Kidney (tissue), 14 donors: ENCODE measurements around the gene TAF13. TPM values are rescaled to one million over a fixed set of nuclear protein-coding genes. Genes with fewer than 3 reads are reported as not detected.

Experiments used
- DNase-seq, 5 donors: peaks; one replicate each; pipeline ENCODE4 v3.0.0-alpha.2; 2013 to 2020
- FAIRE-seq: peaks from 2 replicates; lab custom pipeline; 2012; peaks lifted over from hg19 to GRCh38; lab: Jason Lieb, UNC
- H3K27ac ChIP-seq, 2 donors: one replicate each; pipeline ENCODE4 v1.7.0; 2013; ENCODE audit warnings: low read depth in 2 of 2, low read length in 2 of 2, inconsistent platforms in 1 of 2
- H3K27me3 ChIP-seq: one replicate; pipeline ENCODE4 v1.7.1; 2013; ENCODE audit warnings: low read length, inconsistent platforms; ENCODE audit not compliant: control insufficient read depth, insufficient read depth
- H3K36me3 ChIP-seq, 3 donors: one replicate each; pipeline versions ENCODE4 v1.7.0 to v1.7.1; 2013; ENCODE audit warnings: low read length in 3 of 3, control low read depth in 1 of 3, inconsistent platforms in 1 of 3; ENCODE audit not compliant: insufficient read depth in 3 of 3, control insufficient read depth in 2 of 3
- H3K4me1 ChIP-seq, 3 donors: one replicate each; pipeline versions ENCODE4 v1.7.0 to v1.7.1; 2013; ENCODE audit warnings: low read length in 3 of 3, inconsistent platforms in 1 of 3, low read depth in 1 of 3; ENCODE audit not compliant: control insufficient read depth in 2 of 3, insufficient read depth in 2 of 3
- H3K4me3 ChIP-seq, 3 donors: one replicate each; pipeline versions ENCODE4 v1.7.0 to v1.8.1; 2013; ENCODE audit warnings: low read length in 3 of 3, control low read depth in 1 of 3, inconsistent platforms in 1 of 3
- H3K9ac ChIP-seq, 3 donors: one replicate each; pipeline versions ENCODE4 v1.7.0 to v1.7.1; 2013; ENCODE audit warnings: low read length in 3 of 3, control low read depth in 1 of 3, inconsistent platforms in 1 of 3
- H3K9me3 ChIP-seq, 3 donors: one replicate each; pipeline versions ENCODE4 v1.7.0 to v1.7.1; 2013; ENCODE audit warnings: low read length in 3 of 3, control low read depth in 1 of 3, inconsistent platforms in 1 of 3; ENCODE audit not compliant: control insufficient read depth in 2 of 3, insufficient read depth in 1 of 3
- intact Hi-C: fragments of 100-400 bp; cut with DNase I; formaldehyde crosslinking; loops from one replicate; pipeline ENCODE4 v1.11.1; 2022
- polyA plus RNA-seq: library from polyadenylated mRNA; stranded (reverse); fragments of 350-450 nt; fragmentation: Illumina TruSeq; extraction: RNeasy Lipid Tissue Mini Kit (QIAGEN cat#74804); gene quantifications from one replicate; pipeline ENCODE4 v1.2.3, GENCODE V29; 2014; ENCODE audit warnings: low read depth, low replicate concordance; ENCODE audit not compliant: insufficient read depth
- total RNA-seq: library from RNA; stranded (reverse); fragmentation: NEBNext Ultra II Directional; extraction: Animal tissue kit (Norgen Biotek cat#: 25700); gene quantifications from one replicate; pipeline ENCODE4 v1.2.1, GENCODE V29; 2021
- TF ChIP-seq, protein P1 (sequence below): IDR thresholded peaks from 3 replicates; pipeline ENCODE4 v1.5.1; 2012; ENCODE audit warnings: mild to moderate bottlenecking, moderate library complexity, borderline replicate concordance; ENCODE audit not compliant: insufficient read depth; ENCODE audit errors: extremely low read depth
- donor health status: control.
- donor health status: control.
- donor health status: control.
- donor health status: control.
- donor health status: control.
- donor health status: DM: yes; HTN: yes; CAD: no.
- donor health status: Normal renal cell carcinoma (clear cell type).

Gene TAF13
- total and polyA plus RNA-seq, 2 donors from 2014 or later, result 35.4 to 39.8 TPM

GRCh38 chr1:109083501-109083900 is 7.7 kb upstream of the TAF13 start:
- no peak overlapping the region for H3K9ac ChIP-seq
- no peak overlapping the region for H3K4me3 ChIP-seq
- DNase-seq (no peak), FAIRE-seq (no peak)
- no peaks in the 10 kb centered on the region for H3K27me3 ChIP-seq
- no peak overlapping the region for H3K27ac ChIP-seq
- no peaks in the 10 kb centered on the region for H3K4me1 ChIP-seq
- H3K36me3 ChIP-seq, result no peaks in the 10 kb centered on the region
- no peaks in the 10 kb centered on the region for H3K9me3 ChIP-seq
- TF ChIP-seq, protein P1, sequence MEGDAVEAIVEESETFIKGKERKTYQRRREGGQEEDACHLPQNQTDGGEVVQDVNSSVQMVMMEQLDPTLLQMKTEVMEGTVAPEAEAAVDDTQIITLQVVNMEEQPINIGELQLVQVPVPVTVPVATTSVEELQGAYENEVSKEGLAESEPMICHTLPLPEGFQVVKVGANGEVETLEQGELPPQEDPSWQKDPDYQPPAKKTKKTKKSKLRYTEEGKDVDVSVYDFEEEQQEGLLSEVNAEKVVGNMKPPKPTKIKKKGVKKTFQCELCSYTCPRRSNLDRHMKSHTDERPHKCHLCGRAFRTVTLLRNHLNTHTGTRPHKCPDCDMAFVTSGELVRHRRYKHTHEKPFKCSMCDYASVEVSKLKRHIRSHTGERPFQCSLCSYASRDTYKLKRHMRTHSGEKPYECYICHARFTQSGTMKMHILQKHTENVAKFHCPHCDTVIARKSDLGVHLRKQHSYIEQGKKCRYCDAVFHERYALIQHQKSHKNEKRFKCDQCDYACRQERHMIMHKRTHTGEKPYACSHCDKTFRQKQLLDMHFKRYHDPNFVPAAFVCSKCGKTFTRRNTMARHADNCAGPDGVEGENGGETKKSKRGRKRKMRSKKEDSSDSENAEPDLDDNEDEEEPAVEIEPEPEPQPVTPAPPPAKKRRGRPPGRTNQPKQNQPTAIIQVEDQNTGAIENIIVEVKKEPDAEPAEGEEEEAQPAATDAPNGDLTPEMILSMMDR, result no peak
- intact Hi-C loops, result no loop called here

GRCh38 chr1:109080441-109081082 is 4.8 kb upstream of the TAF13 start:
- TF ChIP-seq, protein P1, result no peak
- Histone ChIP-seq H3K36me3 (no peaks in the 10 kb centered on the region), H3K4me1 (no peaks in the 10 kb centered on the region), H3K9me3 (no peaks in the 10 kb centered on the region), H3K27me3 (no peaks in the 10 kb centered on the region), H3K9ac (no peak overlapping the region), H3K27ac (peak overlapping the region in 1 of 2 donors; percentile 57), H3K4me3 (no peak overlapping the region)
- intact Hi-C loops, result no loop called here
- DNase-seq (no peak), FAIRE-seq (no peak)

DNA sequence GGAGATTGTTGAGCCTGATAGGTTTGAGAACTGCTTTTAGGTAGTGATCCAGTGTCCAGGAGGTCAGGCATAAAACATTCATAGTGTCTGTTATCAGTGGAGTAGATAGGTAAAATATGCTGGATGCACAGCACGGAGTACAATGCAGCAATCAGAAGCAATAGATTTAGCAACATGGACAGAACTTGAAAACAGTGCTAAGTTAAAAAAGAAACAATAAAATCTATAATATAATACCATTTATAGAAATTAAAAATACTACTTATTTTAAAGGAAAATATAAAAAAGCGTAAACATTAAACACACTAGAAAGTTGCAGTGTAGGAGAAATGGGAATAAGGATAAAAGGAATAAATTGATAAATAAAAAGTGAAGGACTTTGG is 3.4 kb upstream of the TAF13 start:
- intact Hi-C loops, result no loop called here
- FAIRE-seq, result no peak
- H3K4me1 ChIP-seq, result peaks cover 0 to 2% (median 0%) of the 10 kb centered on the region in 3 donors
- TF ChIP-seq, protein P1, result no peak
- H3K4me3 ChIP-seq, result no peak overlapping the region
- H3K9ac ChIP-seq, result no peak overlapping the region
- no peak overlapping the region for H3K27ac ChIP-seq
- no peaks in the 10 kb centered on the region for H3K9me3 ChIP-seq
- H3K36me3 ChIP-seq, result no peaks in the 10 kb centered on the region
- DNase-seq, result no peak
- no peaks in the 10 kb centered on the region for H3K27me3 ChIP-seq

GRCh38 chr1:109078317-109078716 is 2.5 kb upstream of the TAF13 start:
- Histone ChIP-seq H3K4me1 (peaks cover 0 to 2% (median 0%) of the 10 kb centered on the region in 3 donors), H3K9me3 (no peaks in the 10 kb centered on the region), H3K4me3 (no peak overlapping the region), H3K36me3 (no peaks in the 10 kb centered on the region), H3K27ac (no peak overlapping the region), H3K9ac (no peak overlapping the region), H3K27me3 (no peaks in the 10 kb centered on the region)
- FAIRE-seq (no peak), DNase-seq (no peak)
- TF ChIP-seq, protein P1, result no peak
- intact Hi-C loops, result no loop called here
